Osteoblast (primary cell): ENCODE results near the gene ZIM2. TPM values are rescaled to one million over a fixed set of nuclear protein-coding genes. Genes with fewer than 3 reads are reported as not detected.

Source experiments
- DNase-seq: peaks from one replicate; pipeline ENCODE4 v3.0.0; 2011; ENCODE audit warnings: low spot score, mixed read lengths; ENCODE audit not compliant: insufficient read length; ENCODE audit errors: missing footprints
- H2AFZ ChIP-seq: 2 replicates; pipeline ENCODE4 v1.6.0; 2011; ENCODE audit warnings: mild to moderate bottlenecking, low read length
- H3K27ac ChIP-seq: 2 replicates; pipeline ENCODE4 v1.5.1; 2011; ENCODE audit warnings: mild to moderate bottlenecking, low read depth, low read length, moderate library complexity
- H3K27me3 ChIP-seq: 2 replicates; pipeline ENCODE4 v1.6.0; 2012; ENCODE audit warnings: mild to moderate bottlenecking, control low read depth, inconsistent platforms, low read length, moderate library complexity; ENCODE audit not compliant: insufficient read depth
- H3K36me3 ChIP-seq: 2 replicates; pipeline ENCODE4 v1.5.1; 2011; ENCODE audit warnings: mild to moderate bottlenecking, low read length, control low read depth, moderate library complexity; ENCODE audit not compliant: insufficient read depth
- H3K4me1 ChIP-seq: 2 replicates; pipeline ENCODE4 v1.5.1; 2011; ENCODE audit warnings: mild to moderate bottlenecking, low read length, control low read depth, moderate library complexity; ENCODE audit not compliant: insufficient read depth
- H3K4me2 ChIP-seq: 2 replicates; pipeline ENCODE4 v1.6.0; 2011; ENCODE audit warnings: mild to moderate bottlenecking, low read length; ENCODE audit not compliant: insufficient read depth
- H3K4me3 ChIP-seq: fragments of 200-600 bp; sonication (generic); 3 replicates; pipeline ENCODE4 v1.5.1; 2012; ENCODE audit warnings: mild to moderate bottlenecking, low read length, inconsistent platforms; ENCODE audit not compliant: insufficient read depth
- H3K79me2 ChIP-seq: 2 replicates; pipeline ENCODE4 v1.6.0; 2012; ENCODE audit warnings: mild to moderate bottlenecking, low read length, control low read depth, inconsistent platforms; ENCODE audit not compliant: insufficient read depth
- H3K9me3 ChIP-seq: 2 replicates; pipeline ENCODE4 v1.5.1; 2011; ENCODE audit warnings: low read depth, low read length, control low read depth
- H4K20me1 ChIP-seq: 2 replicates; pipeline ENCODE4 v1.6.0; 2012; ENCODE audit warnings: mild to moderate bottlenecking, low read length, control low read depth; ENCODE audit not compliant: insufficient read depth
- CTCF ChIP-seq: IDR thresholded peaks from 2 replicates; pipeline ENCODE4 v1.5.1; 2011; ENCODE audit warnings: mild to moderate bottlenecking, low read depth, low read length, moderate library complexity; ENCODE audit errors: extremely low read depth
- total RNA-seq: library from RNA; depleted of rRNA; stranded (reverse); fragments of >200 nt; gene quantifications from 2 replicates; pipeline ENCODE4 v1.2.3, GENCODE V29; 2012

Gene ZIM2
- not detected in 2 replicates for total RNA-seq

- H3K79me2 ChIP-seq, result no peaks in the 10 kb centered on the region
- H3K4me1 ChIP-seq, result no peaks in the 10 kb centered on the region
- H3K4me2 ChIP-seq, result no peak within 1 kb of the TSS
- H3K27ac ChIP-seq, result no peak within 1 kb of the TSS
- no peak within 1 kb of the TSS for H3K4me3 ChIP-seq
- H4K20me1 ChIP-seq, result no peaks in the 10 kb centered on the region
- no peak within 1 kb of the TSS for H2AFZ ChIP-seq
- TF ChIP-seq CTCF, result no peak
- H3K27me3 ChIP-seq, result no peaks in the 10 kb centered on the region
- no peak for DNase-seq
- H3K9me3 ChIP-seq, result no peaks in the 10 kb centered on the region
- no peaks in the 10 kb centered on the region for H3K36me3 ChIP-seq
These were observed at the start of gene ZIM2, which contains the start of gene PEG3 for GRCh38 chr19:56840451-56841192. ZIM2 (minus strand) TSS chr19:56840726; CDS start chr19:56824277, 16,449 bp downstream. PEG3 (minus strand) TSS chr19:56840726; CDS start chr19:56824655, 16,071 bp downstream.

- DNase-seq, result no peak
- no peaks in the 10 kb centered on the region for H3K9me3 ChIP-seq
- H3K36me3 ChIP-seq, result no peaks in the 10 kb centered on the region
- no peaks in the 10 kb centered on the region for H3K4me1 ChIP-seq
- TF ChIP-seq CTCF, result no peak
- no peak overlapping the region for H2AFZ ChIP-seq
- no peak overlapping the region for H3K4me2 ChIP-seq
- H4K20me1 ChIP-seq, result no peaks in the 10 kb centered on the region
- no peaks in the 10 kb centered on the region for H3K27me3 ChIP-seq
- H3K4me3 ChIP-seq, result no peak overlapping the region
- no peaks in the 10 kb centered on the region for H3K79me2 ChIP-seq
- no peak overlapping the region for H3K27ac ChIP-seq
These were observed 44.9 kb upstream of the ZIM2 start for GRCh38 chr19:56885173-56885985.

GRCh38 chr19:56884441-56884840, 43.9 kb upstream of the ZIM2 start:
- H2AFZ ChIP-seq, result no peak overlapping the region
- no peaks in the 10 kb centered on the region for H3K9me3 ChIP-seq
- H3K79me2 ChIP-seq, result no peaks in the 10 kb centered on the region
- H3K4me3 ChIP-seq, result no peak overlapping the region
- DNase-seq, result no peak
- no peaks in the 10 kb centered on the region for H3K27me3 ChIP-seq
- no peaks in the 10 kb centered on the region for H3K36me3 ChIP-seq
- no peak for TF ChIP-seq CTCF
- no peak overlapping the region for H3K27ac ChIP-seq
- H3K4me1 ChIP-seq, result no peaks in the 10 kb centered on the region
- H3K4me2 ChIP-seq, result no peak overlapping the region
- no peaks in the 10 kb centered on the region for H4K20me1 ChIP-seq
